ENCODE measurements around the gene GPR158. TPM values are rescaled to one million over a fixed set of nuclear protein-coding genes. Genes with fewer than 3 reads are reported as not detected.

GPR158 gene
- total RNA-seq, 2 experiments from 2014 or later: not detected

DNA sequence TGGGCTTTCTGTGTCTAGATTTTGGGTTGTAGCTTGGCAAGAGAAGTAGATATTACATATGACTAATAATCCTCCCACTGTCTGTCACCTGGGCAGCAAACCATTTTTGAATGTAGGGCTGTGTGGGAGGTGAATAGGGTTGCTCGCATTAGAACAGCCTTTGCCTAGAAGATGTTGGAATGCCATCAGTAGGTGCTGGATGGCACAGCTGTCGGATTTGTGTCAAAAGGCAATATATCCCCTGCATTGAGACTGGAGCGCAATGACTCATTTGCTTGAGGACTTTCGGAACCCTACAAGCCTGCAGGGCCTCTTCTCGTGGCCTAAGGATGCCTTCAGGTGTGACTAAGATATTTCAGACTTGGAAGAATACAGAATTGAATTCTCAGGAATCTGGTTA, 323.8 kb downstream of the GPR158 start:
- Histone ChIP-seq H3K27ac (ENCODE audit: low read depth, low read length, poor library complexity, severe bottlenecking) (no peak overlapping the region), H3K4me2 (ENCODE audit: low read length) (no peak overlapping the region), H3K9me2 (ENCODE audit: insufficient read depth, low read length) (no peaks in the 10 kb centered on the region), H3K36me3 (ENCODE audit: insufficient read depth, low read length) (no peaks in the 10 kb centered on the region), H3K79me2 (ENCODE audit: insufficient read depth, low read depth, low read length) (no peaks in the 10 kb centered on the region), H4K20me1 (ENCODE audit: insufficient read depth, low read length) (no peaks in the 10 kb centered on the region), H2AFZ (ENCODE audit: low read length) (no peak overlapping the region), H3K4me1 (ENCODE audit: insufficient read depth, low read length, poor library complexity, severe bottlenecking) (no peaks in the 10 kb centered on the region), H3K4me3 (ENCODE audit: low read depth, low read length, poor library complexity, severe bottlenecking) (no peak overlapping the region), H3K9me3 (ENCODE audit: low read length) (no peaks in the 10 kb centered on the region)
- DNase-seq (ENCODE audit: low spot score): no peak
- TF ChIP-seq, protein P1, sequence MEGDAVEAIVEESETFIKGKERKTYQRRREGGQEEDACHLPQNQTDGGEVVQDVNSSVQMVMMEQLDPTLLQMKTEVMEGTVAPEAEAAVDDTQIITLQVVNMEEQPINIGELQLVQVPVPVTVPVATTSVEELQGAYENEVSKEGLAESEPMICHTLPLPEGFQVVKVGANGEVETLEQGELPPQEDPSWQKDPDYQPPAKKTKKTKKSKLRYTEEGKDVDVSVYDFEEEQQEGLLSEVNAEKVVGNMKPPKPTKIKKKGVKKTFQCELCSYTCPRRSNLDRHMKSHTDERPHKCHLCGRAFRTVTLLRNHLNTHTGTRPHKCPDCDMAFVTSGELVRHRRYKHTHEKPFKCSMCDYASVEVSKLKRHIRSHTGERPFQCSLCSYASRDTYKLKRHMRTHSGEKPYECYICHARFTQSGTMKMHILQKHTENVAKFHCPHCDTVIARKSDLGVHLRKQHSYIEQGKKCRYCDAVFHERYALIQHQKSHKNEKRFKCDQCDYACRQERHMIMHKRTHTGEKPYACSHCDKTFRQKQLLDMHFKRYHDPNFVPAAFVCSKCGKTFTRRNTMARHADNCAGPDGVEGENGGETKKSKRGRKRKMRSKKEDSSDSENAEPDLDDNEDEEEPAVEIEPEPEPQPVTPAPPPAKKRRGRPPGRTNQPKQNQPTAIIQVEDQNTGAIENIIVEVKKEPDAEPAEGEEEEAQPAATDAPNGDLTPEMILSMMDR (conservative IDR thresholded peaks at IDR 0.05; ENCODE audit: low read length): no peak
- TF ChIP-seq EZH2phosphoT487 (IDR thresholded peaks at IDR 0.05; ENCODE audit: borderline replicate concordance, low read depth, low read length): no peak
- intact Hi-C loops (cut with micrococcal nuclease; ENCODE audit: unreplicated experiment): no loop called here
- BruUV-seq (replicated peaks): no TSS peak
- CTCF ChIA-PET (ENCODE audit: unreplicated experiment): no interaction called here
- POLR2A ChIA-PET: interaction anchor here (0.6 kb wide), 1 partner anchor 48 kb away, joined by 3 read pairs; no protein-coding TSS in a partner anchor

DNA sequence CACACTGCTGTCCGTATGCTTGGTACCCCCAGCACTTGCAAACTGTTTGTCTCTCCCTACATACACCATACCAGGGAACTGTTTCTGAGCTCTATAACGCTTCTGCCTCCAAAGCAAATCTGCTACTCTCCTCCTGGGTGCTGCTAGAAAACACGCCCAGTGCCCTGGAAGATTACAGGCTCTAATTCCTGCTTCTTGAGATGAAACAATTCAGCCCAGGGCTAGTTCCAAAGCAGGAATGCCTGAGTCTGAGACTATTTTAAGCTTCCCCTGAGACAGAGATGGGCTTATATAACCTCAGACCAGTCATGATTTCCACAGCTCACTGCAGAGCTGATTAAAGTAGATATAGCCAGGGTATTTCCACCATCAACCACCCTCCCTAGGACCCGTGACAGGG, 327.1 kb downstream of the GPR158 start:
- H3K79me2 ChIP-seq (ENCODE audit: insufficient read depth, low read depth, low read length): no peaks in the 10 kb centered on the region
- no peaks in the 10 kb centered on the region for H3K36me3 ChIP-seq (ENCODE audit: insufficient read depth, low read length)
- H4K20me1 ChIP-seq (ENCODE audit: insufficient read depth, low read length): no peaks in the 10 kb centered on the region
- H3K9me2 ChIP-seq (ENCODE audit: insufficient read depth, low read length): no peaks in the 10 kb centered on the region
- no peak overlapping the region for H3K4me2 ChIP-seq (ENCODE audit: low read length)
- no TSS peak for BruUV-seq (replicated peaks)
- TF ChIP-seq, protein P1 (conservative IDR thresholded peaks at IDR 0.05; ENCODE audit: low read length): no peak
- no peak for TF ChIP-seq EZH2phosphoT487 (IDR thresholded peaks at IDR 0.05; ENCODE audit: borderline replicate concordance, low read depth, low read length)
- H3K9me3 ChIP-seq (ENCODE audit: low read length): no peaks in the 10 kb centered on the region
- H3K27ac ChIP-seq (ENCODE audit: low read depth, low read length, poor library complexity, severe bottlenecking): no peak overlapping the region
- DNase-seq (ENCODE audit: low spot score): no peak
- CTCF ChIA-PET (ENCODE audit: unreplicated experiment): no interaction called here
- no peaks in the 10 kb centered on the region for H3K4me1 ChIP-seq (ENCODE audit: insufficient read depth, low read length, poor library complexity, severe bottlenecking)
- POLR2A ChIA-PET: no interaction called here
- no peak overlapping the region for H3K4me3 ChIP-seq (ENCODE audit: low read depth, low read length, poor library complexity, severe bottlenecking)
- no peak overlapping the region for H2AFZ ChIP-seq (ENCODE audit: low read length)
- intact Hi-C loops (cut with micrococcal nuclease; ENCODE audit: unreplicated experiment): no loop called here

DNA sequence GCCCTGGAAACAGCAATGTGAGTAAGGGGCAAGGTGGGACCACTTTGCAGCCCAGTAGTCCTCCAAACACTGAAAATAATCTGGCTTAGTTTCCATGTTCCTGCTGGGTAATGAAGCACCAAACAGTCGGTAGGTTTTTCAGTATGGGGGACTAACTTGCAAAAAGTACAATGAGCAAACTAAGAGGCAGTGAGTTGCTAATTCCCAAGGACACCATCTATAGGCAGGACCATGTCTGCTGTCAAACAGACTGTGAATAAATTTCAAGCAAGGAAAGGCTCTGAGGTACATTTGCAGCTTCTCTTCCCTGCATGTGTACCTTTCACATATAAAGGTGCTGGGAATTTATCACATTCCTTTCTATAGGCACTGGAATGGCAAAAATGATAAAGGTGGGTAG, 327.7 kb downstream of the GPR158 start:
- CTCF ChIA-PET (ENCODE audit: unreplicated experiment): no interaction called here
- BruUV-seq (replicated peaks): no TSS peak

More for the DNA sequence above, 327.7 kb downstream of the GPR158 start:
- Histone ChIP-seq H2AFZ (ENCODE audit: low read length) (no peak overlapping the region), H3K9me3 (ENCODE audit: low read length) (no peaks in the 10 kb centered on the region), H3K9me2 (ENCODE audit: insufficient read depth, low read length) (no peaks in the 10 kb centered on the region), H3K79me2 (ENCODE audit: insufficient read depth, low read depth, low read length) (no peaks in the 10 kb centered on the region), H3K4me2 (ENCODE audit: low read length) (no peak overlapping the region), H3K4me3 (ENCODE audit: low read depth, low read length, poor library complexity, severe bottlenecking) (no peak overlapping the region), H4K20me1 (ENCODE audit: insufficient read depth, low read length) (no peaks in the 10 kb centered on the region), H3K4me1 (ENCODE audit: insufficient read depth, low read length, poor library complexity, severe bottlenecking) (no peaks in the 10 kb centered on the region), H3K36me3 (ENCODE audit: insufficient read depth, low read length) (no peaks in the 10 kb centered on the region), H3K27ac (ENCODE audit: low read depth, low read length, poor library complexity, severe bottlenecking) (no peak overlapping the region)
- POLR2A ChIA-PET: no interaction called here
- DNase-seq (ENCODE audit: low spot score): no peak
- no peak for TF ChIP-seq EZH2phosphoT487 (IDR thresholded peaks at IDR 0.05; ENCODE audit: borderline replicate concordance, low read depth, low read length)
- TF ChIP-seq, protein P1 (conservative IDR thresholded peaks at IDR 0.05; ENCODE audit: low read length): no peak
- intact Hi-C loops (cut with micrococcal nuclease; ENCODE audit: unreplicated experiment): no loop called here

All from OCI-LY7 (cell line).